Fibroblast of villous mesenchyme (primary cell): Measurements from ENCODE around the gene PUM1. TPM values are rescaled to one million over a fixed set of nuclear protein-coding genes. Genes with fewer than 3 reads are reported as not detected.
A peak's percentile ranks its signal among the peaks of the same experiment; 100 is the strongest.
"Not testable (repeated sequence)": the region's sequence is repeated elsewhere in the genome, so short reads cannot be mapped to it uniquely, and the experiment has no call there.

ENCODE experiments used
- DNase-seq: peaks from one replicate; pipeline ENCODE4 v3.0.0-alpha.2; 2010; ENCODE audit warnings: low read depth
- H3K4me3 ChIP-seq: 2 replicates; pipeline ENCODE4 v1.5.1; 2011; ENCODE audit warnings: low read depth, mild to moderate bottlenecking, low read length
- total RNA-seq: library from RNA; depleted of rRNA; stranded (reverse); fragments of >200 nt; gene quantifications from 2 replicates; pipeline ENCODE4 v1.2.3, GENCODE V29; 2012
- TF ChIP-seq, protein P1 (sequence below): IDR thresholded peaks from 2 replicates; pipeline ENCODE4 v1.5.1; 2012; ENCODE audit warnings: low read depth, mild to moderate bottlenecking, low read length; ENCODE audit not compliant: insufficient read depth

The PUM1 gene
- total RNA-seq, 1 donor = 81.6 TPM

DNA sequence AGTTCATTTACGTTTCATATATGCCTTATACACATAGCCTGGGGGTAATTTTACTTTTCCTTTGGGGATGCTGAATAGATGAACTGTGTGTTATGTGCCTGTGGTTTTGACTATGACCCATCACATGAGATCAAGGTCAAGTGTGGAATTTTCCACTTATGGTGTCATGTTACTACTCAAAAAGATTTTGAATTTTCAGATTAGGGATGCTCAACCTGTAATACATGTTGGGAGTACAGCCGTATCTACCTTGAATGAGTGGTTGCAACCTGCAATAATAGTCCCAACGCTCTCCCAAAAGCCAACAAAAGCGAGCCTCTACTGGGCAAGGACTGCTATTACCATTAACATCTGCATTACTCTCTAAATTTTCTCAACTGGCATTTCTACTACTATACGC lies 88.4 kb downstream of the PUM1 start:
- TF ChIP-seq, protein P1, sequence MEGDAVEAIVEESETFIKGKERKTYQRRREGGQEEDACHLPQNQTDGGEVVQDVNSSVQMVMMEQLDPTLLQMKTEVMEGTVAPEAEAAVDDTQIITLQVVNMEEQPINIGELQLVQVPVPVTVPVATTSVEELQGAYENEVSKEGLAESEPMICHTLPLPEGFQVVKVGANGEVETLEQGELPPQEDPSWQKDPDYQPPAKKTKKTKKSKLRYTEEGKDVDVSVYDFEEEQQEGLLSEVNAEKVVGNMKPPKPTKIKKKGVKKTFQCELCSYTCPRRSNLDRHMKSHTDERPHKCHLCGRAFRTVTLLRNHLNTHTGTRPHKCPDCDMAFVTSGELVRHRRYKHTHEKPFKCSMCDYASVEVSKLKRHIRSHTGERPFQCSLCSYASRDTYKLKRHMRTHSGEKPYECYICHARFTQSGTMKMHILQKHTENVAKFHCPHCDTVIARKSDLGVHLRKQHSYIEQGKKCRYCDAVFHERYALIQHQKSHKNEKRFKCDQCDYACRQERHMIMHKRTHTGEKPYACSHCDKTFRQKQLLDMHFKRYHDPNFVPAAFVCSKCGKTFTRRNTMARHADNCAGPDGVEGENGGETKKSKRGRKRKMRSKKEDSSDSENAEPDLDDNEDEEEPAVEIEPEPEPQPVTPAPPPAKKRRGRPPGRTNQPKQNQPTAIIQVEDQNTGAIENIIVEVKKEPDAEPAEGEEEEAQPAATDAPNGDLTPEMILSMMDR = peak; percentile 34
- no peak overlapping the region for H3K4me3 ChIP-seq
- peak; percentile 73 for DNase-seq

DNA sequence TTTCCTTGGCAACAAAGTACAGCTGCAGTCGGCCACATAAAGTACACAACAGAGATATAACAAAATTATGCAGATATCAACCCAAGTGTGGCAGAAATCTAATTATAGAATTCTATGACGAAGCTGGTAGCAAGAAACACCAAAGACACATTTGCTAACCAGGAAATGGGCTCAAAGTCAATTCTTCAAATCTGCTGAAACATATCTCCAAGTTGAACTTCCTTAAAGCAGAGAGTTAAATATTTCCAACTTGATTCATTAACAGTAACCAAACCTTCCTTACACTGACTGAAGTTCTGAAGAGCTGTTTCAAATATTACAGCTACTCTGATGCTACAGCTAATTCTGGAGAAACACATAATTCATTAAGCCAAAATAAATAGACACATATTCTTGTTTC lies 89.4 kb downstream of the PUM1 start:
- TF ChIP-seq, protein P1 = no peak
- H3K4me3 ChIP-seq = no peak overlapping the region
- peak; percentile 42 for DNase-seq

- no peak for DNase-seq
- H3K4me3 ChIP-seq = no peak overlapping the region
- TF ChIP-seq, protein P1 = no peak
These were observed 90.3 kb downstream of the PUM1 start for GRCh38 chr1:30975217-30975616.

DNA sequence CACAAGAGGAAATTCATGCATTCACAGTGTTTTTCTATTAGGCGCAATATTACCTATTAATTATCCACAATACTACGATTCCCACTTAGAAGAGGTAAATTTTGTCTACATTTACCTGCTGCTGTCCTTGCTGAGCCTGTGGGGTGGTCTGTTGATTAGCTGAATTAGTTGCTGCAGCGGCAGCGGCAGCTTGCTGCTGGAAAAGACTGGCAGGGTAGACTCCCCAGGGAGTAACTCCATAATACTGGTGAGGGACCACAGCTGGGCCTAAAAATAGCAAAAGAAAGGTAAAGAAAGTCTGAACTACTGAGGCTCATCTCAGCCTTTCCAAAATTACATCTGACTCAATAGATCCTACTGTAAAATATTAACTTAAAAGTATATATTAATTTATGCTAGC lies 91.0 kb downstream of the PUM1 start:
- TF ChIP-seq, protein P1 = no peak
- DNase-seq = no peak

DNA sequence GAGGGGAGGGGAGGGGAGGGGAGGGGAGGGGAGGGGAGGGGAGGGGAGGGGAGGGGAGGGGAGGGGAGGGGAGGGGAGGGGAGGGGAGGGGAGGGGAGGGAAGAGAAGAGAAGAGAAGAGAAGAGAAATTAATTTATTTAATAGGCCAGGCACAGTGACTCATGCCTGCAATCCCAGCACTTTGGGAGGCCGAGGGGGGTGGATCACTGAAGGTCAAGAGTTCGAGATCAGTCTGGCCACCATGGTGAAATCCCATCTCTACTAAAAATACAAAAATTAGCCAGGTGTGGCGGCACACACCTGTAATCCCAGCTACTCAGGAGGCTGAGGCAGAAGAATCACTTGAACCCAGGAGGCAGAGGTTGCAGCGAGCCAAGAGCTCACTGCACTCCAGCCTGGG lies 93.2 kb downstream of the PUM1 start:
- not testable (repeated sequence) for DNase-seq, H3K4me3 ChIP-seq

More for the DNA sequence above, 91.0 kb downstream of the PUM1 start:
- H3K4me3 ChIP-seq = no peak overlapping the region

DNA sequence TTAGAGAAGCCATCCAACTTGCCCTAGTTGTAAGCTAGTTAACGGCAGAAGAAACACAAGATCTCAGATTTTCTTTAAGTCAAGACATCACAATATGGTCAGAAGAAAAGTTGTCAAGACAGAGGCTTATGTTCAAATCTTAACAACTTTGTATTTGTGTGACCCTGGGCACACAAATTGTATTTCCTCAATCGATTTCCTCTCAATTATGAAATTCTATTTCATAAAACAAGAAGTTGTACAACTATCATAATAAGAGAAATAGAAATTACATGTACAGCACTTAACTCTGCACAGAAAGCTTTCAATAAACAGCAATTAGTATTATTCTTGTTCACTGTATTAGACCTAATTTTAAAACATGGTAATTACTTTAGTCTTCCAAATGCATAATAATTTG lies 94.0 kb downstream of the PUM1 start:
- TF ChIP-seq, protein P1 = no peak
- H3K4me3 ChIP-seq = no peak overlapping the region
- no peak for DNase-seq

GRCh38 chr1:30969903-30970302 lies 95.6 kb downstream of the PUM1 start:
- no peak overlapping the region for H3K4me3 ChIP-seq
- DNase-seq = no peak
- TF ChIP-seq, protein P1 = no peak
